K562 (cell line): ENCODE measurements around the gene MAP4. TPM values are rescaled to one million over a fixed set of nuclear protein-coding genes. Genes with fewer than 3 reads are reported as not detected.

Experiments used
- ATAC-seq: fragments of 200-7000 bp; cut with Tn5 transposase; 3 replicates; pipeline ENCODE4 v1.9.1; 2020; ENCODE audit warnings: moderate library complexity
- BruUV-seq: library from RNA; stranded (reverse); fragments of 400-500 nt; replicated peaks from 2 replicates; lab custom pipeline; 2021; lab: Mats Ljungman, UMichigan
- CTCF ChIA-PET: fragments of 300-600 bp; formaldehyde crosslinking; extraction: SDS; loops from one replicate; lab custom pipeline; 2021; ENCODE audit warnings: low intra/inter-chr PET ratio; lab: Yijun Ruan, JAX
- POLR2A ChIA-PET: fragments of 300-600, 350-650 bp; sonication (Branson Sonifier 250); formaldehyde crosslinking; extraction: SDS; loops from one replicate; lab custom pipeline; 2021; ENCODE audit warnings: antibody characterized with exemption, inconsistent platforms; lab: Yijun Ruan, JAX
- DNase-seq, 4 experiments: peaks; one replicate each; pipeline versions ENCODE4 v3.0.0 to v3.0.0-alpha.2; 2011 to 2018; ENCODE audit warnings: low spot score in 3 of 4, mixed read lengths in 3 of 4; ENCODE audit errors: extremely low read depth in 1 of 4
- FAIRE-seq: peaks from 2 replicates; lab custom pipeline; 2011; peaks lifted over from hg19 to GRCh38; lab: Jason Lieb, UNC
- H2AFZ ChIP-seq: 2 replicates; pipeline ENCODE4 v1.6.0; 2011; ENCODE audit warnings: low read depth, low read length, control low read depth, inconsistent platforms
- H3K27ac ChIP-seq: fragments of 200-600 bp; 3 replicates; pipeline ENCODE4 v1.8.0; 2011; ENCODE audit warnings: low read depth, mild to moderate bottlenecking, control low read depth, inconsistent platforms, low read length, moderate library complexity, mixed read lengths; ENCODE audit errors: extremely low read depth
- H3K27me3 ChIP-seq, 2 experiments: fragments of 300-600 bp in 1 of 2; 2 replicates in 1 of 2; 3 replicates in 1 of 2; pipeline versions ENCODE4 v1.6.0 to v1.8.0; 2011; ENCODE audit warnings: inconsistent platforms in 2 of 2, low read length in 2 of 2, mild to moderate bottlenecking in 1 of 2, mixed read lengths in 1 of 2, moderate library complexity in 1 of 2; ENCODE audit not compliant: control insufficient read depth in 2 of 2, insufficient read depth in 2 of 2
- H3K36me3 ChIP-seq: fragments of 300-600 bp; 3 replicates; pipeline ENCODE4 v1.8.0; 2011; ENCODE audit warnings: mild to moderate bottlenecking, low read length, inconsistent platforms; ENCODE audit not compliant: control insufficient read depth, insufficient read depth
- H3K4me1 ChIP-seq, 2 experiments: fragments of 200-600 bp in 1 of 2; replicated peaks in 1 of 2; 2 replicates in 1 of 2; 3 replicates in 1 of 2; pipeline versions ENCODE4 v1.5.1 to v1.8.0; 2011; ENCODE audit warnings: inconsistent platforms in 2 of 2, low read length in 2 of 2, mild to moderate bottlenecking in 1 of 2, mixed read lengths in 1 of 2, moderate library complexity in 1 of 2; ENCODE audit not compliant: control insufficient read depth in 2 of 2, insufficient read depth in 2 of 2
- H3K4me2 ChIP-seq: 2 replicates; pipeline ENCODE4 v1.6.1; 2011; ENCODE audit warnings: low read length, control low read depth, inconsistent platforms, mixed read lengths; ENCODE audit not compliant: insufficient read depth
- H3K4me3 ChIP-seq: fragments of 200-600 bp; sonication (generic), shearing (Covaris generic); 2 replicates; pipeline ENCODE4 v1.5.1; 2016; ENCODE audit warnings: control low read depth, inconsistent platforms
- H3K79me2 ChIP-seq: fragments of 200-600 bp; 3 replicates; pipeline ENCODE4 v1.8.0; 2011; ENCODE audit warnings: low read length, inconsistent platforms; ENCODE audit not compliant: control insufficient read depth, insufficient read depth
- H3K9ac ChIP-seq, 2 experiments: 2 replicates each; pipeline versions ENCODE4 v1.6.0 to v1.6.1; 2011; ENCODE audit warnings: low read depth in 2 of 2, low read length in 2 of 2, control low read depth in 1 of 2, inconsistent platforms in 1 of 2, mild to moderate bottlenecking in 1 of 2, mixed read lengths in 1 of 2; ENCODE audit not compliant: insufficient read depth in 1 of 2
- H3K9me1 ChIP-seq: one replicate; pipeline ENCODE4 v1.6.0; 2011; ENCODE audit warnings: inconsistent platforms, mild to moderate bottlenecking, low read length, moderate library complexity; ENCODE audit not compliant: control insufficient read depth, insufficient read depth
- H3K9me3 ChIP-seq: replicated peaks from 2 replicates; pipeline ENCODE4 v1.5.1; 2011; ENCODE audit warnings: low read depth, low read length, inconsistent platforms; ENCODE audit not compliant: control insufficient read depth, insufficient read depth
- H4K20me1 ChIP-seq: replicated peaks from 2 replicates; pipeline ENCODE4 v1.6.1; 2011; ENCODE audit warnings: low read length, inconsistent platforms, mixed read lengths; ENCODE audit not compliant: control insufficient read depth, insufficient read depth
- BMI1 ChIP-seq: fragments of 150-350 bp; IDR thresholded peaks from 2 replicates; pipeline ENCODE4 v1.6.1; 2014; ENCODE audit warnings: low read length
- C11orf30 ChIP-seq: fragments of 450-650 bp; IDR thresholded peaks from 2 replicates; pipeline ENCODE4 v1.6.1; 2016; ENCODE audit warnings: low read depth, mild to moderate bottlenecking
- NFIX ChIP-seq: fragments of 250-450 bp; sonication (Bioruptor Pico); IDR thresholded peaks from 2 replicates; pipeline ENCODE4 v1.4.0; 2020; ENCODE audit warnings: low read depth, mild to moderate bottlenecking, moderate library complexity
- PURB ChIP-seq: sonication (generic); formaldehyde crosslinking; IDR thresholded peaks from 2 replicates; pipeline ENCODE4 v1.9.0; 2021; ENCODE audit warnings: low read depth, mild to moderate bottlenecking, missing genetic modification reagents
- RBM34 ChIP-seq: fragments of 200-400 bp; formaldehyde crosslinking; IDR thresholded peaks from 2 replicates; pipeline ENCODE4 v1.6.1; 2018; ENCODE audit warnings: low read length, borderline replicate concordance; ENCODE audit not compliant: insufficient read depth
- UBTF ChIP-seq, 2 experiments: IDR thresholded peaks; 2 replicates each; pipeline ENCODE4 v1.6.1; 2012; ENCODE audit warnings: improper control_type of control experiment in 2 of 2, low read depth in 2 of 2, low read length in 2 of 2, borderline replicate concordance in 1 of 2
- ZBTB7A ChIP-seq: IDR thresholded peaks from 2 replicates; pipeline ENCODE4 v1.6.1; 2011; ENCODE audit warnings: low read depth, mild to moderate bottlenecking, low read length, moderate library complexity, borderline replicate concordance; ENCODE audit not compliant: control insufficient read depth
- ZNF146 ChIP-seq: IDR thresholded peaks from one replicate; pipeline ENCODE4 v1.6.1; 2018; ENCODE audit warnings: missing compliant biosample characterization; ENCODE audit not compliant: unreplicated experiment
- ZNF217 ChIP-seq: sonication (generic); formaldehyde crosslinking; IDR thresholded peaks from 2 replicates; pipeline ENCODE4 v1.8.0; 2022; ENCODE audit warnings: mild to moderate bottlenecking, missing genetic modification reagents
- WGBS: fragments of 100-300 bp; shearing (Covaris generic); methylation state at CpG from one replicate; pipeline ENCODE4 v1.1.6; 2016; ENCODE audit warnings: low coverage, mixed read lengths; ENCODE audit not compliant: insufficient coverage; ENCODE audit errors: missing lambda C conversion rate; 5-methylcytosine and 5-hydroxymethylcytosine counted together
- in situ Hi-C: fragments of 300-500 bp; cut with MboI; formaldehyde crosslinking; loops from 4 replicates; pipeline ENCODE4 v1.15.0; 2018; ENCODE audit warnings: inconsistent platforms, mixed read lengths
- intact Hi-C: fragments of 100-400 bp; cut with micrococcal nuclease; formaldehyde crosslinking; loops from 2 replicates; pipeline ENCODE4 v1.14.2; 2022
- polyA plus RNA-seq, 8 experiments: library from polyadenylated mRNA; depleted of rRNA in 4 of 8; stranded (reverse) in 5 of 8; unstranded in 3 of 8; fragments of >200 nt; fragmentation: Nextera tagmentation in 2 of 8; fragmentation: Illumina TruSeq in 1 of 8; extraction: Ambion mirVana in 2 of 8; extraction: Trizol in 1 of 8; gene quantifications; 2 replicates each; pipeline versions ENCODE4 v1.2.1 to v1.2.3, GENCODE V29; 2011 to 2014; ENCODE audit warnings: inconsistent platforms in 1 of 8, missing spikeins in 1 of 8
- total RNA-seq, 7 experiments: library from RNA; depleted of rRNA in 6 of 7; stranded (reverse); fragments of >200 nt in 6 of 7; fragmentation: Illumina TruSeq in 2 of 7; extraction: Trizol in 2 of 7; gene quantifications; 2 replicates each; pipeline versions ENCODE4 v1.2.1 to v1.2.3, GENCODE V29; 2011 to 2021; ENCODE audit warnings: low replicate concordance in 1 of 7

Gene MAP4
- total and polyA plus RNA-seq, 9 of the 15 experiments (the other 6 are each of a cell fraction or from before 2014, with no cell fraction given), result 13.3 to 141 (median 36.8) TPM

- Histone ChIP-seq H3K9me3 (no peaks in the 10 kb centered on the region), H3K27ac (no peak overlapping the region), H4K20me1 (peaks cover 6% of the 10 kb centered on the region; the same call in 1 of the 2 replicates), H3K9ac (no peak overlapping the region; a peak in 1 of 4 replicates), H3K4me1 (peaks cover 4% of the 10 kb centered on the region in 2 experiments; a peak in 3 of 5 replicates), H3K4me2 (no peak overlapping the region), H3K4me3 (no peak overlapping the region), H3K9me1 (no peaks in the 10 kb centered on the region), H3K79me2 (peaks cover 65% of the 10 kb centered on the region), H3K36me3 (no peaks in the 10 kb centered on the region), H2AFZ (no peak overlapping the region), H3K27me3 (no peaks in the 10 kb centered on the region)
- WGBS, result 68% methylated on average over 10 of the region's 10 CpGs
- peak; percentile 52 for ATAC-seq
- DNase-seq, result no peak
- no peak for FAIRE-seq
- POLR2A ChIA-PET, result interaction anchor here (0.6 to 1.8 kb wide), 5 partner anchors 8 to 242 kb away, joined by 3 to 10 read pairs (median 3); no protein-coding TSS in a partner anchor
- in situ Hi-C loops (no loop called here), intact Hi-C loops (no loop called here)
- no peak for TF ChIP-seq UBTF (IDR thresholded peaks at IDR 0.05; ENCODE audit: borderline replicate concordance in 1 of 2, low read depth in 2 of 2, low read length in 2 of 2)
- no peak for TF ChIP-seq NFIX (CRISPR knock-in tag)
- TF ChIP-seq ZBTB7A, result no peak
- TF ChIP-seq BMI1, result no peak
- TF ChIP-seq ZNF217 (CRISPR knock-in tag), result no peak
- TF ChIP-seq RBM34, result no peak
- TF ChIP-seq ZNF146 (CRISPR knock-in tag), result no peak
- no peak for TF ChIP-seq C11orf30
- no peak for TF ChIP-seq PURB
- no TSS peak for BruUV-seq
- CTCF ChIA-PET, result no interaction called here
Measured at GRCh38 chr3:48026951-48027908, 11.0 kb upstream of the MAP4 start.
